Adipose tissue (tissue), 3 donors: ENCODE results near the gene ANTKMT. TPM values are rescaled to one million over a fixed set of nuclear protein-coding genes. Genes with fewer than 3 reads are reported as not detected.

ENCODE experiments used
- H3K27ac ChIP-seq: one replicate; pipeline ENCODE4 v1.5.1; 2013; ENCODE audit warnings: low read depth, low read length
- WGBS, 3 donors: extraction: QIAGEN DNeasy Blood & Tissue Kit; methylation state at CpG; one replicate each; pipeline ENCODE4 v1.1.7; 2013; 5-methylcytosine and 5-hydroxymethylcytosine counted together
- polyA plus RNA-seq, 3 donors: library from polyadenylated mRNA; stranded (reverse); fragments of 200-250 nt; gene quantifications; one replicate each; pipeline ENCODE4 v1.2.3, GENCODE V29; 2013
- donor health status: healthy with polysubstance abuse.
- donor health status: Bipolar disorder and iron deficiency.
- donor health status: healthy.

The ANTKMT gene
- polyA plus RNA-seq, 3 donors = 10.1 to 33.4 (median 26.0) TPM

DNA sequence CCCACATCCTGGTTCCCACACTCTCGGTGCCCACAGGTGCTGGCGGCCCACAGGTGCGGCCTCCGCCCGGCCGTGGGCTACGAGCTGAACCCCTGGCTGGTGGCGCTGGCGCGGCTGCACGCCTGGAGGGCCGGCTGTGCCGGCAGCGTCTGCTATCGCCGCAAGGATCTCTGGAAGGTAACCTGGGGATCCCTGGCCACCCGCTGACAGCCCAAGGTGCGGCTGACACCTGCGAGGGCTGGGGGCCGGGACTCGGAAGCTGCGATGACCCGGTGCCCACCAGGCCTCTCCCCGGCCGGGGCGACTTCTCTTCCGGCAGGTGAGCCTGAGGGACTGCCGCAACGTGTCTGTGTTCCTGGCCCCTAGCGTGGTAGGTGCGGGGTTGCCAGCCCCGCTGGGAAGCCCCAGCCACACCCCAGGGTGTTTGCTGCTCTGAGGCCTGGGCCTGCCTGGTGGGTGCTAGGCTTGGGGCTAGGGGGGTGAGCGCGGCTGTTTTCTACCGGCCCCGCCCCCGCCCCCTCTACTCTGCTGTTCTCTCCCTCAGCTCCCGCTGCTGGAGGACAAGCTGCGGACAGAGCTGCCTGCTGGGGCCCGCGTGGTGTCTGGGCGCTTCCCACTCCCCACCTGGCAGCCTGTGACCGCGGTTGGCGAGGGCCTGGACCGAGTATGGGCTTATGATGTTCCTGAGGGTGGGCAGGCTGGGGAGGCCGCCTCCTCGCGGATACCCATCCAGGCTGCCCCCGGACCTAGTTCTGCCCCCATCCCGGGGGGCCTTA lies 1.0 kb downstream of the ANTKMT start:
- no peak overlapping the region for H3K27ac ChIP-seq
- 82 to 95% (median 83%) methylated on average over 46 to 51 of the region's 51 CpGs for WGBS, 3 donors

GRCh38 chr16:722835-723633 lies 2.1 kb downstream of the ANTKMT start:
- no peak overlapping the region for H3K27ac ChIP-seq
- 83 to 86% (median 85%) methylated on average over 23 to 24 of the region's 24 CpGs for WGBS, 3 donors

DNA sequence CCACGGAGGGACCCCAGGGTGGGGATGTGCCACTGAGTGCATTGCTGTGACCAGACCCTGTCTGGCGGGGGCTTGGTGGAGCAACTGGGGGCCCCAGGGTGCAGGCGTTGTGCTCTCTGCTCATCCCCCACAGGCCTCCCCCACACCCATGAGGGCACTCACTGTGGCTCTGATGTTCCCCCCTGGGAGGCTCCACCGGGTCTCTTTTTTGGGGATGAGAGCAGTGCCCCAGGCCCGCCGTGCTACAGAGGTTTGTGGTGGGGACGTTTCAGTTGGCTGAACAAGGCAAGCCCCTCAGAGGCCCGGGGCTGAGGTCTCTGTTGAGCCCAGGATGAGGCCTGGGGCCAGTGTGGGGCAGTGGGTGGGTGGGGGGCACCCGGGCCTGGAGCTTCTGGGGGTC lies 2.7 kb downstream of the ANTKMT start:
- 75 to 86% (median 84%) methylated on average over 9 of the region's 9 CpGs for WGBS, 3 donors
- no peak overlapping the region for H3K27ac ChIP-seq

DNA sequence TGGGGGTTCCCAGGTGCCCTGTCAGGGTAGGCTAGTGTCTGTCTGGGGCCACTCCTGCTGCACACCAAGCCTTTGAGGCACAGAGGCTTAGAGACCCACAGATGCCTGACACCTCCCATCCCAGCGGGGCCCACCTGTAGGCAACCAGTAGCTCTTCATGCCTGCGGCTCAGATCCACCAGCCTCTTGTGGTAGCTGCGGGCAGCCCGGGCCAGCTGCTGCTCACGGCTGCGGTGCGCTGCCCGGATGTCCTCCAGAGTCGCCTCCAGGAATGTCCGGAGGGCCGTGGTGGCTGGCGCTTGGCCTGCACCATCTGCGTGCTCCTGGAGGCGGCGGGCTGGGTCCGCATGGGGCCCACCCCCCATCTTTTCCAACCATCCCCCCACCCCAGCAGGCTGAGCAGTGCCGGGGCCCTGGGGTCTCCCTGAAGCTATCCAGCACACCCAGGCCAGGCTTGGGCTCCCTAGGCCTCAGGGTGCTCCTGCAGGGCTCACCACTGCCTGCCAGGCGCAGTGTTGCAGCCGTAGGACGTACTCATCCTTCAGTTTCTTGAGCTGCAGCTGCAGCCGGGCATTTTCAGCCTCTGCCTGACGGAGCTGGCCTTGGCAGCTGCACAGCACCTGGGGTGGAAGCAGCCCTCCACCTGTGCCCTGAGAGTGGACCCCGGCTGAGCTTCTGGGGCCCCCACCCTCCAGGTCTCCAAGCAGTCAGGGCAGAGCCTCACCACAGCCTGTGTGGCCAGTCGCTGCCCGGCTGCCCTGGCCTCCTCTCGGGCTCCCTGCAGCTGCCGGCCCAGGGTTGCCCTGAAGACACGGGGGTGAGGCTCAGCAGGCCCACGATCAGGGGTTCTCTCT lies 3.5 kb downstream of the ANTKMT start:
- H3K27ac ChIP-seq = no peak overlapping the region
- 62 to 66% (median 66%) methylated on average over 29 of the region's 29 CpGs for WGBS, 3 donors

DNA sequence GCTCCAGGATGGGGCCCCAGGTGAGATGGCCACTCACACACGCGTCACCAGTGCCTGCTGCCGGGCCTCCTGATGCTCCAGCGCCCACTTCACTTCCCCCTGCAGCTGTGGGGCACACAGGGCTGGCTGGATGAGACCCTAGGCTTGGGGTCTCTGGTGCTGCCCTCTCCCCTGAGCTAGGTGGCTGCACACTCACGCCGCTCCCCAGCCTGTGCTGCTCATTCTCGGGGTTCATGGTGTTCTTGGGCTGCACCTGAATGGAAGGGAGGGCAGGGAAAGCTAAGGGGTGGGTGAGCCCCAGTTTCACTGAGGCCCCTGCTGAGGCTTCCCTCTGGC lies 4.1 kb downstream of the ANTKMT start:
- H3K27ac ChIP-seq = no peak overlapping the region
- 70 to 72% (median 71%) methylated on average over 7 of the region's 7 CpGs for WGBS, 3 donors

DNA sequence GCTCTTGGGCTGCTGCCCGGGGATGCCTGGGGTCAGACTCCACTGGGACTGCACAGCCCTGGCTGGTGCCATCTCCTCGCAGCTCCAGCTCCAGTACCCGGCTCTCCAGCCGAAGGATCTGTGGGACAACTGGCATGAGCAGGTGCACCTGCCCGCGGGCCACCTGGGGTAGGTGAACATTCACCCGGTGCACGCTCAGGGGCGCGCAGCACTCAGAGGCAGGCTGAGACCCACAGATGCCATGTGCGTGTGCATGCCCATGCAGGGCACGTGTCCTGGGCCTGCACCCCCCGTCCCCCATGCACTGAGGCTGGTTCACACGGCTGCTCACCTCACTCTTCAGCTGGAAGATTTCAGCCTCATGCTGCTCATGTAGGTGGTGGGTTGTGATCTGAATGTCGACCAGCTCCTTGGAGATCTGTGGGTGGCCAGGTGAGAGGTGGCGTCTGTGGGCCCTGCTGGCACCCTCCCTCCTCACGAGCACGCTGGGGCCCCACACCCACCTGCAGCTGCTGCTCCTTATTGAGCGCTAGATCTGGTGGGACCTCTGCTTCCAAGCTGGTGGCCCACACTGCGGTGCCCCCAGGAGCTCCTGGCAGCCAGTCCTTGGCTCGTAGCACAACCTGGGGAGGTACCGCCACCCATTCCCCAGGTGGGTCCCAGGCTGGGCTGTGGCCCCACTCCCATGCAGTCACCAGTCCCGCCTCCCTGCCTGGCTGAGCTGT lies 4.7 kb downstream of the ANTKMT start:
- no peak overlapping the region for H3K27ac ChIP-seq
- WGBS, 3 donors = 67 to 76% (median 68%) methylated on average over 22 to 23 of the region's 23 CpGs

DNA sequence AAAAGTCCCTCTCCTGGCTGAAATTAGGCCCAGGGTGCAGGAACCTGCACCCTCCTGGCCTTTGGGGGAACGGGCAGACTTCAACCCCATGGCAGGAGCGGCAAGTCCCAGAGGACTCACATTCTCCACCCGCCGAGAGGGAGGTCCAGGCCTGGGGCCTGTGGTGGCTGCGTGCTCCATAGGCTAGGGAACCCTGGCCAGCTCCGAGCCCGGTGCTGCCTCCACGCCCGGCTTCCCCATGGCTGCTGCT lies 5.2 kb downstream of the ANTKMT start:
- WGBS, 3 donors = 9 to 36% (median 20%) methylated on average over 9 of the region's 9 CpGs
- H3K27ac ChIP-seq = no peak overlapping the region

DNA sequence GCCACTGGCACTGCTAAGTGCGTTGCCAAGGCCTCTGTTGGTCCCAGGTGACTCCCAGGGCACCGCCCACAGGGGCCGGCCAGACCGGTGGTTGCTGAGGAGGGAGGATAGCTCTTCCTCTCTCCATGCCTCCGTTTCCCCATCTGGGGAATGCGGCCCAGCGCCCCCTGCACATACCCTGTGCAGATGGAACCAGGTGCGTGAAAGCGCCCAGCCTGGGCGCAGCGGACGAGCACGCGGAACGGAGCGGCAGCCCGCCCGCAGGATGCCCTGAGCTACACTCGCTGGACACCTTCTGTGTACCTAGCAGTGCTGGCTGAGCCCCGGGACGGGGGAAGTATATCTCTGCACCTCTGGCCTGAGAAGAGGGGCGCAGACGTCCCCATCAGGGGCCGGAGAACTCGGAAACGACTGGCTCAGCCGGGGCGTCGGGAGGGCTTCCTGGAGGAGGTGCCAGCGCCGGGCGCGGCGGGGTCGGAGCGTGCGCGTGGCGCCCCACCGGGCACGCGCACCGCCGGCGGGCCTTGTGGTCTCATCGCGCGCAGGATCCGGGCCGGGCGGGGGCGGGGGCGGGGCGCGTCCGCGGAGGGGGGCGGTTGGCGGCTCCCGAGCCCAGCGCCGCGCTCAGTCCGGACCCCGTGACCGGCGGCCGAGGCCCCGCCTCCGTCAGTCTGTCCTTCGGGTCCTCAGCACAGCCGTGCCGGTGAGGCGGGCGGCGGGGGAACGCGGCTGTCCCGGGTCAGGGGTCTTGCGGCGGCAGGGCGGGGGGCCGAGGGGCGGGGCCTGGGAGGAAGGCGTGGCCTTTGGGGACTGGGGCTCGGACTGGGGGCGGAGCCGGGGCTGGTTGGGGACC lies 5.7 kb downstream of the ANTKMT start, which contains the start of the genes CCDC78 and HAGHL:
Gene CCDC78 (minus strand): TSS at position 6 of the 853 bp plus-strand sequence. CDS start 76 bp downstream, outside the sequence.
Gene HAGHL (plus strand): TSS at position 669 of the 853 bp plus-strand sequence. CDS start 404 bp downstream, outside the sequence.
- no peak within 1 kb of the TSS for H3K27ac ChIP-seq
- 2 to 3% (median 3%) methylated on average over 38 to 88 of the region's 88 CpGs for WGBS, 3 donors

DNA sequence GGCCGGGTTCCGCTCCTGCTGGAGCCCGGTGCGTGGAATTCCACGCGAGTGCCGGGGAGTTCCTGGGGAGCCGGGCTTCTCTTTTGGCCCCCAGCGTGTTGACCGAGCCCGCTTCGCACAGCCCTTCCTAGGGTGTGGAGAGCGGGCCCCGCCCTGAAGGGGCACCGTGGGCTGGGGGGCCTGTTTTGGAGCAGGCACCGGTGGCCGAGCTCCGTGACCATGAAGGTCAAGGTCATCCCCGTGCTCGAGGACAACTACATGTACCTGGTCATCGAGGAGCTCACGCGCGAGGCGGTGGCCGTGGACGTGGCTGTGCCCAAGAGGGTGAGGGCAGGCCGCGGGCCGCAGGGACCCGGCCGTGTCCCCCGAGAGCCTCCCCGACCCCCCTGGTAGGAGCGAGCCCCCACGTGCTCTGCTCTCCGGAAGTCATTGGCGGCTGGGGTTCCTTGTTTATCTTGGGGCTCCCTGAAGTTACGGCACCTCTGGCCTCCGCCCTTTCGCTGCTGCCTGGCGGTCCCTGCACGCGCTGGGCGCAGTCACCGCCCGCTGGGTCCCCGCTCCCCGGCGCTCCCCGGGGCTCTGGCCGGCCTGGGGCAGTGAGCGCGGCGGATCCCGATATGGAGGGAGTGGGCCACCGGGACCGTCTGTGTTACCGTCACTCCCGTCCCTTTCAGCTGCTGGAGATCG lies 6.5 kb downstream of the ANTKMT start:
- 1% methylated on average over 52 to 61 of the region's 61 CpGs for WGBS, 3 donors
- H3K27ac ChIP-seq = no peak overlapping the region

DNA sequence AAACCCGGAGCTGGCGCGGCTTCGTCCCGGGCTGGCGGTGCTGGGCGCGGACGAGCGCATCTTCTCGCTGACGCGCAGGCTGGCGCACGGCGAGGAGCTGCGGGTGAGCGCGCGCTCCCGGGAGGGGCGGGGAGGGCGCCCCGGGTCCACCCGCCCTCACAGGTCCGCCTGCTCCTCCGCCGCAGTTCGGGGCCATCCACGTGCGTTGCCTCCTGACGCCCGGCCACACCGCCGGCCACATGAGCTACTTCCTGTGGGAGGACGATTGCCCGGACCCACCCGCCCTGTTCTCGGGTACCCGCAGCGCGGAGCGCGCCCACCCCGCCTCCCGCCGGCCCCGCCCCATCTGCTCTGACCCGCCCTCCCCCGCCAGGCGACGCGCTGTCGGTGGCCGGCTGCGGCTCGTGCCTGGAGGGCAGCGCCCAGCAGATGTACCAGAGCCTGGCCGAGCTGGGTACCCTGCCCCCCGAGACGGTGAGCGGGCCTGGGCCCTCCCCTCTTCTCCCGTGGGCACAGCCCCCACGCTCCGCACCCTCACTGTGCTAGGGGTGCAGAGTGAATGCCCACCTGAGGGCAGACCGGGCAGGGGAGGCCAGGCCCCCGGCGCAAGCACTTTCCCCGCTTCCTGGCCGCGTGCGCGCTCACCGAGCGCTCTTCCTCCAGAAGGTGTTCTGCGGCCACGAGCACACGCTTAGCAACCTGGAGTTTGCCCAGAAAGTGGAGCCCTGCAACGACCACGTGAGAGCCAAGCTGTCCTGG lies 7.4 kb downstream of the ANTKMT start:
- WGBS, 3 donors = 1 to 2% (median 1%) methylated on average over 42 to 80 of the region's 80 CpGs
- no peak overlapping the region for H3K27ac ChIP-seq

DNA sequence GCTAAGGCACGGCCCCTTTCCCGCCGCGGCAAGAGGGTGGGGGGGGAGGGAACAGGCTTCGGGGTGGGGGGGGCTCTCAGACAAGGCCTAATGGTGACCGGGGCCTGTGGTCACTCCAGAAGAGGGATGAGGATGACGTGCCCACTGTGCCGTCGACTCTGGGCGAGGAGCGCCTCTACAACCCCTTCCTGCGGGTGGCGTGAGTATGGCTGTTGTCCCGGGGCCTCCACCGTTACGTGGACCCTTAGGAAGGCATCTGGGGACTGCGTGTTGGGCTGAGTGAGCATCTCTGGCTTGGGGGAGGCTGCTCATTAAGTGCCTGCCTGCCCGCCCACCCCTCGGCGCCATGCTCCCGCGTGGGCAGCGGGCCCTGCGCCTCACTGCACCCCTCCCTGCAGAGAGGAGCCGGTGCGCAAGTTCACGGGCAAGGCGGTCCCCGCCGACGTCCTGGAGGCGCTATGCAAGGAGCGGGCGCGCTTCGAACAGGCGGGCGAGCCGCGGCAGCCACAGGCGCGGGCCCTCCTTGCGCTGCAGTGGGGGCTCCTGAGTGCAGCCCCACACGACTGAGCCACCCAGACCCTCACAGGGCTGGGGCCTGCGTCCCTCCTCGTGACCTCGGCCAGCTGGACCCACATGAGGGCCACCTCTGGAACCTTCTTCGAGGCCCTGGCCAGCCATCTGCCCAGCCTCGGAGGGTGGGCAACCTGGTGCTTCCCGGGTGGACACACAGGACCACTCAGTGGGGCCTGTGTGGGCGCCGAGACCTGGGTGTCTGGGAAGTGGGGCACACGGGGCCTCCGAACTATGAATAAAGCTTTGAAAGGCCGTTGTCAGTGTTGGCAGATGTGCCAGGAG lies 8.2 kb downstream of the ANTKMT start:
- 59 to 65% (median 64%) methylated on average over 49 to 55 of the region's 55 CpGs for WGBS, 3 donors
- H3K27ac ChIP-seq = no peak overlapping the region

DNA sequence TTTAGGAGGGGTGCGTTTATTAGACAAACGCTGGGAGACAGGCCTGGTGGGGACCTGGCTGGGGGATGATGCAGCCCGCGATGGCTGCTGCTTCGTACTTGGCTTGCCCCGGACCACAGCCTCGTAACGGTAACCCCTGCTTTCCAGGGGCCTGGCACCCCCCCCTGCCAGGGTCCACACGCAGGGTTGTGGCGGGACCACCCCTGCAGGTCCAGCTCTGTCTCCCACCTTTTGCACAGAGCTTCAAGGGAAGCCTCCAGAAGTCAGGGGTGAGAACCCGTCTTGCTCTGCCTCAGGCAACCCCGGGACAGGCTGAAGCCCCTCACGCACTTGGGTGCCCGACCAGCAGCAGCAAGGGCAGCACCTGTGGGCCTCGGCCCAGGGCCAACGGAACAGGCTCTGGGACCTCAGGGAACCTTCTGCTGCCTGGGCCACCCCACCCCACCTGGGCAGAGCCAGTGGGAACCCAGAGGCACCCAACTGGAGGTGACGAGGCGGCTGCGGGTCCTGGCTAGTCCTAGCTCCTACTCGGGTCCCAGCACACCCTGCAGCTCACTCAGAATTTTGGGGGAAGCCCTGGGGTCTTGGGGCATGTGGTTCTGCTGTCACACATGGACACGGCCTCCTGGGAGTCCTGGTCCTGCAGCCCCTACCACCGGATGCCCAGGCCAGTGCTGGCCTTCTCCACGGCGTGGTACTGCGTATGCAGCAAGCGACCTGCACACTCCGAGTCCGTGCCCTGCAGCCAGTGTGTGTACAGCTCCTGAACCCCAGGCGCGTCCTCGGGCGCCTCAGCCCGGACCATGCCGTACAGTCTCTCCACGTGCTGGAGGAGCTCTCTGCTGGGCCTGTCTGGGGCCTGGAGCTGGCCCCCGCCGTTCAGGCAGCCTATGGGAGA lies 9.1 kb downstream of the ANTKMT start:
- WGBS, 3 donors = 88 to 89% (median 89%) methylated on average over 35 to 37 of the region's 37 CpGs
- H3K27ac ChIP-seq = no peak overlapping the region

DNA sequence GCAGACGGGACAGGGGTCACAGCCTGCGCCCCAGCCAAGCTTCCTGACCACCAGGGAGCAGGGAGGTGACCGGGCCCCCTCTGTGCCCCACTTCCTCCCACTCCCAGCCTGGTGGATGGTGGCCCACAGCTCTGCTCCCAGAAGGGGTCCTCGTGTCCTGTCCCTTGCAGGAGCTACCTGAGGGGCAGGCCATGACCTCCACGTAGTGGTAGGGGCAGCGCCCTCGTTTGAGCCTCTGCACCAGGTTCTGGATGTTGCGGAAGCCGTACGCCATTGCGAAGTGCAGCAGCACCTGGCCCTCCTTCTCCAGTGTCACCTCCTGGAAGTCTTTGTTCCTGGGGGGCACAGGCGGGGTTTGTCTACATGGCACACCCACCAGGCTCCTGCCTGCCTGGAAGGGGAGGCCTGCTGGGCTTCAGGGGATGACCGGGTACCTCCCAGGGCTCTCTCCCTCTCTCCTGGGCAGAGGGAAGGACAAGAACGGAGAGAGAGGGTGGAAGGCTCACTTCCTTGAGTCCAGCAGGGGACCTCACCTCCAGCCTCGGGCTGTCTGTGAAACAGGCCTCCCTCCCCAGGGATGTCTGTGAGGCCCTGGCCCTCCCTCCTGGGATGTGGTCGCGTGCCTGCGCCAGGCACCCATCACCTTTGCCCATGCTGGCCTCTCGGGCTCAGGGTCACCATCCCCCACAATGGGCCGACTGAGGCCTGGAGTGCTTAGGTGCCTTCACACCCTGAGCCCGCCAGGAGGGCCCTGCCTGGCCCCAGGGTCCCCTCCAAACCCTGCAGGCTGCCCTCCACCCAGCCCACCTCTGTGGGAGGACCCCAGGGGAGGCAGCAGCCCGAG lies 9.9 kb downstream of the ANTKMT start:
- WGBS, 3 donors = 87 to 91% (median 88%) methylated on average over 21 to 22 of the region's 22 CpGs
- no peak overlapping the region for H3K27ac ChIP-seq

- no peak overlapping the region for H3K27ac ChIP-seq
- WGBS, 3 donors = 91 to 96% (median 95%) methylated on average over 12 of the region's 12 CpGs
Measured at GRCh38 chr16:732332-732731, 11.4 kb downstream of the ANTKMT start.
